ENCODE data around the gene STK32C.

GRCh38 chr10:132273966-132274365 is 33.8 kb downstream of the STK32C start:
- no peak for TF ChIP-seq REST (IDR thresholded peaks at IDR 0.05; ENCODE audit: insufficient read depth in 1 of 2, low read depth in 2 of 2, low read length in 2 of 2)
- no peak for TF ChIP-seq POLR2AphosphoS5 (IDR thresholded peaks at IDR 0.05; ENCODE audit: low read depth, low read length)
- no peak for TF ChIP-seq TAF1 (IDR thresholded peaks at IDR 0.05; ENCODE audit: borderline replicate concordance, insufficient read depth, low read length)
- no peak for TF ChIP-seq FOXP2 (optimal IDR thresholded peaks at IDR 0.05; ENCODE audit: borderline replicate concordance, extremely low read depth, extremely low read length, insufficient read depth)

Data from PFSK-1 (cell line).